ENCODE measurements around the gene PRKAB2.

PRKAB2 gene

DNA sequence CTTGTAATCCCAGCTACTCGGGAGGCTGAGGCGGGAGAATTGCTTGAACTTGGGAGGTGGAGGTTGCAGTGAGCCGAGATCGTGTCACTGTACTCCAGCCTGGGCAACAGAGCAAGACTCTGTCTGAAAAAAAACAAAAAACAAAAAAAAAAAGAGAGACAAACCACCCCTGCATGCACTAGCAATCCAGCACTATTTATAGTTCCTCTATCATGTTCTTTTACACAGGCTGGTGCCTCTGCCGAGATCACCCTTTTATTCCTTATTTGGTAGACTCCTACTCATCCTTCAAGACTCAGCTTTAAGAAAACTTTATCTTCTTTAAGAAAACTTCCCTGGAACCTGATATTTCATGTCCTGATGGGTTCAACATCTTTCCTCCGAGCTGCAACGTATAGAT is 42.1 kb upstream of the PRKAB2 start:
- DNase-seq (ENCODE audit: low spot score): no peak
- TF ChIP-seq, protein P1, sequence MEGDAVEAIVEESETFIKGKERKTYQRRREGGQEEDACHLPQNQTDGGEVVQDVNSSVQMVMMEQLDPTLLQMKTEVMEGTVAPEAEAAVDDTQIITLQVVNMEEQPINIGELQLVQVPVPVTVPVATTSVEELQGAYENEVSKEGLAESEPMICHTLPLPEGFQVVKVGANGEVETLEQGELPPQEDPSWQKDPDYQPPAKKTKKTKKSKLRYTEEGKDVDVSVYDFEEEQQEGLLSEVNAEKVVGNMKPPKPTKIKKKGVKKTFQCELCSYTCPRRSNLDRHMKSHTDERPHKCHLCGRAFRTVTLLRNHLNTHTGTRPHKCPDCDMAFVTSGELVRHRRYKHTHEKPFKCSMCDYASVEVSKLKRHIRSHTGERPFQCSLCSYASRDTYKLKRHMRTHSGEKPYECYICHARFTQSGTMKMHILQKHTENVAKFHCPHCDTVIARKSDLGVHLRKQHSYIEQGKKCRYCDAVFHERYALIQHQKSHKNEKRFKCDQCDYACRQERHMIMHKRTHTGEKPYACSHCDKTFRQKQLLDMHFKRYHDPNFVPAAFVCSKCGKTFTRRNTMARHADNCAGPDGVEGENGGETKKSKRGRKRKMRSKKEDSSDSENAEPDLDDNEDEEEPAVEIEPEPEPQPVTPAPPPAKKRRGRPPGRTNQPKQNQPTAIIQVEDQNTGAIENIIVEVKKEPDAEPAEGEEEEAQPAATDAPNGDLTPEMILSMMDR (IDR thresholded peaks at IDR 0.05; ENCODE audit: borderline replicate concordance, control extremely low read depth, extremely low read depth, insufficient read depth, missing control alignments): no peak
- in situ Hi-C loops (cut with MboI; ENCODE audit: low sequenced_read_pairs, unreplicated experiment): no loop called here

DNA sequence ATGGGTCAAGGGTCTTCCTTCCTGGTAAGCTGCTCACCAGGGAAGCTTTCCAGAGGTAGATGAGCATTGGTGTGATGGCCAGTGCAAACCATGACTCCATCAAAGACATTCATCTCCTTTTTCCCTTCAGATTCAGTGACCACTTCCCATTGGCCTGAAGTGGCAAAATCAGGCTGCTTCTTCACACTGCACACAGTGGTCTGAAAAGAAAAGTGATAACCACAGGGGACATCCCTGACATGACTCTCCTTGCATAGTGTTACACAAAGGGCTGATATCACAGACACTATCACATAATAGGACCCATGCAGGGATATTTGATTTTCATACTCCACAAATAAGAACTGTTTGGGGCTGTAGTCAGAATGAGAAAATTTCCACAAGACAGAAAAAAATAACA is 41.0 kb upstream of the PRKAB2 start:
- in situ Hi-C loops (cut with MboI; ENCODE audit: low sequenced_read_pairs, unreplicated experiment): no loop called here
- TF ChIP-seq, protein P1 (IDR thresholded peaks at IDR 0.05; ENCODE audit: borderline replicate concordance, control extremely low read depth, extremely low read depth, insufficient read depth, missing control alignments): no peak
- DNase-seq (ENCODE audit: low spot score): no peak

DNA sequence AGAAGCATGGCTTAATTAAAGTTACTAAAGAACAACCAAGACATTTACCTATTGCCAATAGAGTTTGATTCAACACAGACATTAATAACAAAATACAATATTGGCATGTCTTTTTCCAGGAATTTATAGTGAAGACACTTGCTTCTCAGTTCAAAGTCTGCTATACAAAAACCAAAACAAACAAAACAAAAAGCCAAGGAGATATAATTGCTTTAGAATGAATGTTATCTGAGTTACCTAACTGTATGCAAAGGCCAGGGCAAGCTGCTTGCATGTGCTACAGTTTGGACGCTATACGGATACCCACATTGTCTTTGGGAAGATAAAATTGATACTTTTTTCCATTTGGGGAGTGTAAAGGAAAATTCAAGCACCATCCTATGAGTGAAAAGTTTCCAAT is 39.3 kb upstream of the PRKAB2 start:
- in situ Hi-C loops (cut with MboI; ENCODE audit: low sequenced_read_pairs, unreplicated experiment): no loop called here
- DNase-seq (ENCODE audit: low spot score): no peak
- TF ChIP-seq, protein P1 (IDR thresholded peaks at IDR 0.05; ENCODE audit: borderline replicate concordance, control extremely low read depth, extremely low read depth, insufficient read depth, missing control alignments): no peak

DNA sequence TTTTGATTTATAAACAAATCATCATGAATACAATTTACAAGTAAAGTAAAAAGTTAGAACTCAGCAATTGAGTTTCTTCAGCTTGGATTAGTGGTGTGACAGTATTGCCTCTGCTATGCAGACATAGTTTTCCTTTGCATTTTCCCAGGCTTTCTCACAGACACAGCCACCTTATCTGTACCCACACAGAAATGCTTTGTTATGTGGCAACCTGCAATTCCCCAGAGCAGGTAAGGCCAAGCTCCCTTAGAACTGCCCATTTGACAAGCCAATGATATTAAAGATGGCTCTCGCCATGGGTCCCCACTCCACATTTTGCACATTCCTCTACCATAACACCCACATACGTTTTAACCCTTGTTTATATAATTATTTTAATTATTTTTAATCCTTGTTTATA is 38.7 kb upstream of the PRKAB2 start:
- in situ Hi-C loops (cut with MboI; ENCODE audit: low sequenced_read_pairs, unreplicated experiment): no loop called here
- DNase-seq (ENCODE audit: low spot score): no peak
- TF ChIP-seq, protein P1 (IDR thresholded peaks at IDR 0.05; ENCODE audit: borderline replicate concordance, control extremely low read depth, extremely low read depth, insufficient read depth, missing control alignments): no peak

DNA sequence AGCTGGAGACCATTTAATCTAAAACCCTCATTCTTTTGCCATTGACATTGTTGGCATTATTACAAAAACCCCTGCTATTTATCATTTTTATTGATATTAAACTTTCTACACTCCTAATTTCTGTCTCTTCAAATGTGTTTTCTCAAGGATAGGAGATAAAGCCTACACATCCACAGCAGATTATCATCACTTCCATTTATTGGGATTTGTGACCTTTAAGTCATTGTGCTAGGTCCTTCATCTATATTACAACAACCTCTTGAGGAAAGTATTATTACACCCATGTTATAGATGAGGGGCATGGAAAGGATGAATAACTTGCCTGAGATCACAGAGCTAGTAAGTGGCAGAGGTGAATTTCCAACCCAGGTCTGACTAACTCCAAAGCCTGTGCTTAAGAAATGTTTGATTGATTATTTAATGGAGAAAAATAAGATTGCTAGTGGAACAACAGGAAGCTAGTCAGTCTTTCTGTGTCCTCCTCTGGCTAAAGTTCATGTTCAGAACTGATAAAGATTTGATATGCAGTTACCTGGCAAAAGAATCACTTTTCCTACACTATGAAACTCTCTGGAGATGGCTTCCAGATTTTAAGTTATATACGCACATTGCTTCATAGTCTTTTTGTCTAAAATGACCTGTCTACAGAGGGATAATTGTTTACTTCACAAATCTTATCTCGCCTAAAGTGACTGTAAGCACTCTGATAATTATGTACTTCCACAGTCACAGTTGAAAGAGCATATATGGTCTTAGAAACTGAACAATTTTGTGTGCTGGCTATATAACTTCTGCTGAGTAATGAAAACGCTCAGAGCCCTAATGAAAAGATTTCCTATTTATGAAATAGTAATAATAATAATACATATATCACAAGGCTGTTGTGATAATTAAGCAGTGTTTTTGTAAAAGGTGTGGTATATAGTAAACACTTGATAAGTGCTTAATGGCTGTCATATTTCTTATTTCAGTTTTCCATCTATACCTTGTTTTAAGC is 37.9 kb upstream of the PRKAB2 start:
- in situ Hi-C loops (cut with MboI; ENCODE audit: low sequenced_read_pairs, unreplicated experiment): no loop called here
- no peak for DNase-seq (ENCODE audit: low spot score)
- TF ChIP-seq, protein P1 (IDR thresholded peaks at IDR 0.05; ENCODE audit: borderline replicate concordance, control extremely low read depth, extremely low read depth, insufficient read depth, missing control alignments): no peak

DNA sequence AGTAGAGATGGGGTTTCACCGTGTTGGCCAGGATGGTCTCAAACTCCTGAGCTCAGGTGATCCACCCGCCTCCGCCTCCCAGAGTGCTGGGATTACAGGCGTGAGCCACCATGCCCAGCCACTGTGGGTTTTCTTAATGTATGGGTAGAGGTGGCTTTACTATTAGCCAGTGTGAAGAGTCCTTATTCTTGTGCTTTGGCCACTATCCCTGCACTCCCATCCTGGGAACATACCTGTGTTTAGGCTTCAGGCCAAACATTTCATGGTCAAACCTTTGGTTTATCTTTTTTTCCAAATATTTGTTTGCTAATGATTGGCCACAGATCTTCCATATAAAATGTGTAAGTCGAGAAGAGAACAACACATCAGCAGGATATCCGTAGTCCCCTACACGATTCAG is 36.3 kb upstream of the PRKAB2 start:
- in situ Hi-C loops (cut with MboI; ENCODE audit: low sequenced_read_pairs, unreplicated experiment): no loop called here
- no peak for DNase-seq (ENCODE audit: low spot score)
- TF ChIP-seq, protein P1 (IDR thresholded peaks at IDR 0.05; ENCODE audit: borderline replicate concordance, control extremely low read depth, extremely low read depth, insufficient read depth, missing control alignments): no peak
